A673 (cell line): ENCODE data around the gene KLC4. TPM values are rescaled to one million over a fixed set of nuclear protein-coding genes. Genes with fewer than 3 reads are reported as not detected.
A peak's percentile ranks its signal among the peaks of the same experiment; 100 is the strongest.

Source experiments
- BruUV-seq: library from RNA; stranded (reverse); fragments of 400-500 nt; replicated peaks from 2 replicates; lab custom pipeline; 2021; lab: Mats Ljungman, UMichigan
- CTCF ChIA-PET: fragments of 300-600 bp; sonication (Branson Sonifier 250); formaldehyde crosslinking; loops from one replicate; lab custom pipeline; 2022; ENCODE audit warnings: antibody characterized with exemption; lab: Charles Lee
- POLR2A ChIA-PET: fragments of 300-600 bp; sonication (Branson Sonifier 250); formaldehyde crosslinking; loops from one replicate; lab custom pipeline; 2022; ENCODE audit warnings: antibody characterized with exemption; ENCODE audit not compliant: low non-redundant PET; lab: Charles Lee
- DNase-seq: peaks from one replicate; pipeline ENCODE4 v3.0.0-alpha.2; 2015; ENCODE audit warnings: low spot score
- H3K27ac ChIP-seq: fragments of 200-600 bp; sonication (generic); 2 replicates; pipeline ENCODE4 v1.5.1; 2016; ENCODE audit warnings: mixed run types, low read depth, mild to moderate bottlenecking, mixed read lengths, antibody characterized with exemption, low read length; ENCODE audit not compliant: poor library complexity, severe bottlenecking
- H3K27me3 ChIP-seq: fragments of 200-600 bp; sonication (generic); replicated peaks from 2 replicates; pipeline ENCODE4 v1.6.1; 2017; ENCODE audit warnings: mixed run types, low read depth, mild to moderate bottlenecking, mixed read lengths, antibody characterized with exemption, low read length; ENCODE audit not compliant: insufficient read depth, poor library complexity
- H3K36me3 ChIP-seq: fragments of 200-600 bp; sonication (generic); 2 replicates; pipeline ENCODE4 v1.6.1; 2016; ENCODE audit warnings: mixed run types, mild to moderate bottlenecking, mixed read lengths, antibody characterized with exemption, low read length; ENCODE audit not compliant: insufficient read depth, poor library complexity, severe bottlenecking
- H3K4me1 ChIP-seq: fragments of 200-600 bp; sonication (generic); 2 replicates; pipeline ENCODE4 v1.6.1; 2017; ENCODE audit warnings: mixed run types, mild to moderate bottlenecking, mixed read lengths, antibody characterized with exemption, low read length; ENCODE audit not compliant: insufficient read depth, poor library complexity, severe bottlenecking
- H3K4me3 ChIP-seq: fragments of 200-600 bp; sonication (generic); 2 replicates; pipeline ENCODE4 v1.5.1; 2016; ENCODE audit warnings: low read depth, mixed run types, mild to moderate bottlenecking, mixed read lengths, low read length; ENCODE audit not compliant: poor library complexity, severe bottlenecking
- H3K9me3 ChIP-seq: fragments of 200-600 bp; sonication (generic); 2 replicates; pipeline ENCODE4 v1.6.1; 2016; ENCODE audit warnings: mixed run types, low read depth, mild to moderate bottlenecking, mixed read lengths, antibody characterized with exemption, low read length; ENCODE audit not compliant: poor library complexity, severe bottlenecking
- EZH2 ChIP-seq: fragments of 200-600 bp; sonication (generic); IDR thresholded peaks from 2 replicates; pipeline ENCODE4 v1.6.1; 2017; ENCODE audit warnings: borderline replicate concordance, low read depth, mild to moderate bottlenecking, mixed read lengths, antibody characterized with exemption, low read length; ENCODE audit not compliant: poor library complexity, severe bottlenecking
- intact Hi-C: fragments of 100-400 bp; cut with micrococcal nuclease; formaldehyde crosslinking; loops from one replicate; pipeline ENCODE4 v1.10.0; 2022; ENCODE audit not compliant: unreplicated experiment
- total RNA-seq: library from RNA; stranded (reverse); gene quantifications from 2 replicates; pipeline ENCODE4 v1.2.3, GENCODE V29; 2021
- TF ChIP-seq, protein P1 (sequence below): fragments of 300-800, 200-600 bp; sonication (generic); conservative IDR thresholded peaks from 2 replicates; pipeline ENCODE4 v1.5.1; 2017; ENCODE audit warnings: low read depth, mild to moderate bottlenecking, antibody characterized with exemption, low read length, moderate library complexity, mixed read lengths

KLC4 gene
- total RNA-seq, 1 experiment from 2014 or later = 21.3 TPM

DNA sequence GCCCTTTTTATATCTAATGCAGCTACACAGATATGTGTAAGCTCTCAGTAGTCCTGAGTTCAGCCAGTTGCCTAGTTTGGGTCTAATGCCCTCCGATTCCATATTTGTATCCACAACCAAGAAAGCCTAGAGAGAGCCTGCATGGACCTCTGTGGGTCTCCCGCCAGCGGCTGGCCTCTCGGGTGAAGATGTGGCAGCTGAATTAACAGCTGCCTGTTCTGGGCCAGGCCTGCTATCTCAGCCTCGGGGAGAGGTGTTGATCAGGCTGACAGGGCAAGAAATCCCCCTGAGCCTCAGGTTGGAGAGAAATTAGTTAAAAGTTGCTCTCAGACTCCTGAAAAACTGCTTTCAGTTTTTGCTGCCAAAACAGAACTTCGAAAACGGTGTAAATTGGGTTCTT lies 36.5 kb downstream of the KLC4 start:
- no peak for DNase-seq

DNA sequence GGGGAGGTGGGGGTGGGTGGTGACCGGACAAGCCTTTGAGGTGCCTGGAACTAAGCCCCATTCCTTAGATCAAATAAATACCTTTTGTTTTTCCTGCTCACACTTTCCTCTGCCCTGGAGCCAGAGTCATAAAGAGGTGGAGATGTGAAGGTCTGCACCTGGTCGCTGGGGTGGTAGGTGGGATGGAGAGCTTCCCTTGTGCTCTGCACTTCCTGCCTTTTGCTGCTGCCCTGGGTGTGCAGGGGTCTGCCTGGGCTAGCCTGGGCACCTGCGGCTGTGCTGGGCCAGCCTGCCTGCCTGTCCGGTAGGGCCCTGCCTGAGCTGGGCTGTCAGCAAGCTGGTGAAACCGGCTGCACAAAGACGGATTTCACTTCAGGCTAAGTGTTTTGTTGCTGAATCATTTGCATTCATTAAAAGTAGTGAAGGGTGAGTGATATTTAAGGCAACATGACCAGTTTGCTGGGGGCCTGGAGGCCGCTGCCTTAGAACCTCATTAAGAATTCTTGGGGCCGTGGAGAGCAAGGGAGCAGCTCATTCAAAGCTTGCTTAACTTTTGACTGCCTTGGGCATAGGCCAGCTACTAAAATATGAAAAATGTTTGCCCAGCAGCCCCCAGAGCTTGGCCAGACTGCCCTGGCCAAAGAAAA lies 37.1 kb downstream of the KLC4 start:
- peak; percentile 37 for DNase-seq
- H3K4me3 ChIP-seq = no peak overlapping the region
- ChIA-PET CTCF (no interaction called here), POLR2A (interaction anchor here (0.5 kb wide), 1 partner anchor 9 kb away, joined by 3 read pairs; no protein-coding TSS in a partner anchor)
- peak overlapping the region; percentile 58 for H3K27ac ChIP-seq
- H3K27me3 ChIP-seq = no peaks in the 10 kb centered on the region
- no peak for TF ChIP-seq EZH2
- TF ChIP-seq, protein P1, sequence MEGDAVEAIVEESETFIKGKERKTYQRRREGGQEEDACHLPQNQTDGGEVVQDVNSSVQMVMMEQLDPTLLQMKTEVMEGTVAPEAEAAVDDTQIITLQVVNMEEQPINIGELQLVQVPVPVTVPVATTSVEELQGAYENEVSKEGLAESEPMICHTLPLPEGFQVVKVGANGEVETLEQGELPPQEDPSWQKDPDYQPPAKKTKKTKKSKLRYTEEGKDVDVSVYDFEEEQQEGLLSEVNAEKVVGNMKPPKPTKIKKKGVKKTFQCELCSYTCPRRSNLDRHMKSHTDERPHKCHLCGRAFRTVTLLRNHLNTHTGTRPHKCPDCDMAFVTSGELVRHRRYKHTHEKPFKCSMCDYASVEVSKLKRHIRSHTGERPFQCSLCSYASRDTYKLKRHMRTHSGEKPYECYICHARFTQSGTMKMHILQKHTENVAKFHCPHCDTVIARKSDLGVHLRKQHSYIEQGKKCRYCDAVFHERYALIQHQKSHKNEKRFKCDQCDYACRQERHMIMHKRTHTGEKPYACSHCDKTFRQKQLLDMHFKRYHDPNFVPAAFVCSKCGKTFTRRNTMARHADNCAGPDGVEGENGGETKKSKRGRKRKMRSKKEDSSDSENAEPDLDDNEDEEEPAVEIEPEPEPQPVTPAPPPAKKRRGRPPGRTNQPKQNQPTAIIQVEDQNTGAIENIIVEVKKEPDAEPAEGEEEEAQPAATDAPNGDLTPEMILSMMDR = no peak
- no TSS peak for BruUV-seq
- intact Hi-C loops = no loop called here
- H3K9me3 ChIP-seq = no peaks in the 10 kb centered on the region
- no peaks in the 10 kb centered on the region for H3K36me3 ChIP-seq
- H3K4me1 ChIP-seq = peaks cover 9% of the 10 kb centered on the region

More for the DNA sequence above, 36.5 kb downstream of the KLC4 start:
- ChIA-PET POLR2A (interaction anchor here (0.6 kb wide), 1 partner anchor 119 kb away, joined by 4 read pairs; no protein-coding TSS in a partner anchor), CTCF (no interaction called here)
- H3K4me1 ChIP-seq = peaks cover 12% of the 10 kb centered on the region
- H3K36me3 ChIP-seq = no peaks in the 10 kb centered on the region
- no peak for TF ChIP-seq EZH2
- TF ChIP-seq, protein P1 = no peak
- no peaks in the 10 kb centered on the region for H3K27me3 ChIP-seq
- no peaks in the 10 kb centered on the region for H3K9me3 ChIP-seq
- no peak overlapping the region for H3K4me3 ChIP-seq
- BruUV-seq = no TSS peak
- peak overlapping the region; percentile 58 for H3K27ac ChIP-seq
- intact Hi-C loops = no loop called here

DNA sequence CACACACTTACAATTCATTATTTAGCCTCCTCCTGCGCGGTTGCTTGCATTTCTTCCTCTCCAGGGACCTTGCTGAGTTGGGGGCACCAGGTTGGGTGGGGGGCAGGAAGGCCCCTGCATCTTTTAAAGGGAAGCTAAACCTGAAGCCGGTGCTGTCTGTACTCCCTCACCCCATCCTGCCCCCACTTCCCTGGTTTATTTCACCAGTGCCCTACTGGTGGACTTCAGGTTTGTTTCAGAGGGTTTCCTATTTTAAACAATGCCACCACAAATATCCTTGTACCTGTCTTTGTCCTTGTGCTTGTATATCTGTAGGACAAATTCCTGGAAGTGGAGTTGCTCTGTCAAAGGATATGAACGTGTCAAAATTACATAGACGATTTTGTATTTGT lies 37.7 kb downstream of the KLC4 start:
- DNase-seq = no peak
- Histone ChIP-seq H3K36me3 (no peaks in the 10 kb centered on the region), H3K9me3 (no peaks in the 10 kb centered on the region), H3K27ac (peak overlapping the region; percentile 58), H3K27me3 (no peaks in the 10 kb centered on the region), H3K4me3 (no peak overlapping the region), H3K4me1 (peaks cover 9% of the 10 kb centered on the region)
- intact Hi-C loops = no loop called here
- TF ChIP-seq EZH2 = no peak
- TF ChIP-seq, protein P1 = no peak
- ChIA-PET CTCF (no interaction called here), POLR2A (interaction anchor here (0.5 kb wide), 1 partner anchor 8 kb away, joined by 3 read pairs; no protein-coding TSS in a partner anchor)
- BruUV-seq = no TSS peak
